ENCODE results near the gene ARHGAP10. TPM values are rescaled to one million over a fixed set of nuclear protein-coding genes. Genes with fewer than 3 reads are reported as not detected.

ARHGAP10 gene
- total RNA-seq, 1 donor from 2014 or later, result 15.5 TPM

GRCh38 chr4:147740176-147740575 is 8.3 kb downstream of the ARHGAP10 start:
- Histone ChIP-seq H3K4me3 (ENCODE audit: low read depth, low read length) (no peak overlapping the region), H3K27me3 (ENCODE audit: control insufficient read depth, insufficient read depth, low read length) (no peaks in the 10 kb centered on the region), H3K36me3 (ENCODE audit: control insufficient read depth, insufficient read depth, low read length) (no peaks in the 10 kb centered on the region)
- TF ChIP-seq CTCF (IDR thresholded peaks at IDR 0.05; ENCODE audit: insufficient read depth, low read length, poor library complexity, severe bottlenecking), result no peak
- DNase-seq (ENCODE audit: low read depth), result no peak

GRCh38 chr4:147741190-147741788 is 9.4 kb downstream of the ARHGAP10 start:
- no peak for DNase-seq (ENCODE audit: low read depth)
- no peaks in the 10 kb centered on the region for H3K36me3 ChIP-seq (ENCODE audit: control insufficient read depth, insufficient read depth, low read length)

GRCh38 chr4:147747787-147748454 is 16.0 kb downstream of the ARHGAP10 start:
- no peaks in the 10 kb centered on the region for H3K27me3 ChIP-seq (ENCODE audit: control insufficient read depth, insufficient read depth, low read length)
- no peaks in the 10 kb centered on the region for H3K36me3 ChIP-seq (ENCODE audit: control insufficient read depth, insufficient read depth, low read length)
- DNase-seq (ENCODE audit: low read depth), result no peak
- no peak for TF ChIP-seq CTCF (IDR thresholded peaks at IDR 0.05; ENCODE audit: insufficient read depth, low read length, poor library complexity, severe bottlenecking)
- no peak overlapping the region for H3K4me3 ChIP-seq (ENCODE audit: low read depth, low read length)

More at GRCh38 chr4:147741190-147741788, 9.4 kb downstream of the ARHGAP10 start:
- Histone ChIP-seq H3K27me3 (ENCODE audit: control insufficient read depth, insufficient read depth, low read length) (no peaks in the 10 kb centered on the region), H3K4me3 (ENCODE audit: low read depth, low read length) (no peak overlapping the region)
- TF ChIP-seq CTCF (IDR thresholded peaks at IDR 0.05; ENCODE audit: insufficient read depth, low read length, poor library complexity, severe bottlenecking), result no peak

GRCh38 chr4:147749811-147750321 is 18.0 kb downstream of the ARHGAP10 start:
- no peak for TF ChIP-seq CTCF (IDR thresholded peaks at IDR 0.05; ENCODE audit: insufficient read depth, low read length, poor library complexity, severe bottlenecking)
- Histone ChIP-seq H3K4me3 (ENCODE audit: low read depth, low read length) (no peak overlapping the region), H3K27me3 (ENCODE audit: control insufficient read depth, insufficient read depth, low read length) (no peaks in the 10 kb centered on the region), H3K36me3 (ENCODE audit: control insufficient read depth, insufficient read depth, low read length) (no peaks in the 10 kb centered on the region)
- no peak for DNase-seq (ENCODE audit: low read depth)

GRCh38 chr4:147753047-147753446 is 21.2 kb downstream of the ARHGAP10 start:
- no peak for TF ChIP-seq CTCF (IDR thresholded peaks at IDR 0.05; ENCODE audit: insufficient read depth, low read length, poor library complexity, severe bottlenecking)
- no peak overlapping the region for H3K4me3 ChIP-seq (ENCODE audit: low read depth, low read length)
- H3K27me3 ChIP-seq (ENCODE audit: control insufficient read depth, insufficient read depth, low read length), result no peaks in the 10 kb centered on the region
- no peaks in the 10 kb centered on the region for H3K36me3 ChIP-seq (ENCODE audit: control insufficient read depth, insufficient read depth, low read length)
- no peak for DNase-seq (ENCODE audit: low read depth)

Measured in kidney epithelial cell (primary cell).